ENCODE results near the gene IL17RB.

IL17RB gene

GRCh38 chr3:53813229-53813628, 33.1 kb upstream of the IL17RB start:
- DNase-seq: no peak

- DNase-seq: no peak
Measured at GRCh38 chr3:53813876-53814275, 32.5 kb upstream of the IL17RB start.

- no peak for DNase-seq
Measured at GRCh38 chr3:53815067-53815466, 31.3 kb upstream of the IL17RB start.

- DNase-seq: no peak
Measured at GRCh38 chr3:53815651-53816050, 30.7 kb upstream of the IL17RB start.

- no peak for DNase-seq
Measured at GRCh38 chr3:53816425-53816824, 29.9 kb upstream of the IL17RB start.

GRCh38 chr3:53817211-53817610, 29.2 kb upstream of the IL17RB start:
- DNase-seq: no peak

GRCh38 chr3:53817809-53818208, 28.6 kb upstream of the IL17RB start:
- DNase-seq: no peak

- no peak for DNase-seq
Measured at GRCh38 chr3:53818221-53819162, 27.9 kb upstream of the IL17RB start.

GRCh38 chr3:53819163-53819868, 27.1 kb upstream of the IL17RB start:
- DNase-seq: no peak

- DNase-seq: no peak
Measured at GRCh38 chr3:53820084-53820483, 26.3 kb upstream of the IL17RB start.

- no peak for DNase-seq
Measured at GRCh38 chr3:53820756-53821580, 25.4 kb upstream of the IL17RB start.

GRCh38 chr3:53821631-53822121, 24.7 kb upstream of the IL17RB start:
- peak; percentile 48 for DNase-seq

- no peak for DNase-seq
Measured at GRCh38 chr3:53822331-53822741, 24.0 kb upstream of the IL17RB start.

GRCh38 chr3:53823026-53823955, 23.1 kb upstream of the IL17RB start:
- no peak for DNase-seq

- no peak for DNase-seq
Measured at GRCh38 chr3:53823956-53824657, 22.3 kb upstream of the IL17RB start.

GRCh38 chr3:53824795-53825194, 21.6 kb upstream of the IL17RB start:
- DNase-seq: no peak

GRCh38 chr3:53826048-53826447, 20.3 kb upstream of the IL17RB start:
- no peak for DNase-seq

GRCh38 chr3:53828581-53828980, 17.8 kb upstream of the IL17RB start:
- no peak for DNase-seq

- DNase-seq: no peak
Measured at GRCh38 chr3:53829605-53830004, 16.8 kb upstream of the IL17RB start.

GRCh38 chr3:53830944-53831343, 15.4 kb upstream of the IL17RB start:
- DNase-seq: no peak

GRCh38 chr3:53833053-53833645, 13.2 kb upstream of the IL17RB start:
- DNase-seq: no peak
